HG03060 (cell line): ENCODE results near the gene TMEM62.
"Not testable (repeated sequence)": the region's sequence is repeated elsewhere in the genome, so short reads cannot be mapped to it uniquely, and the experiment has no call there.

ENCODE experiments used
- ATAC-seq: cut with Tn5 transposase; IDR thresholded peaks from one replicate; pipeline ENCODE4 v1.9.1; 2021; ENCODE audit warnings: low read depth, moderate number of reproducible peaks; ENCODE audit not compliant: unreplicated experiment

Gene TMEM62

DNA sequence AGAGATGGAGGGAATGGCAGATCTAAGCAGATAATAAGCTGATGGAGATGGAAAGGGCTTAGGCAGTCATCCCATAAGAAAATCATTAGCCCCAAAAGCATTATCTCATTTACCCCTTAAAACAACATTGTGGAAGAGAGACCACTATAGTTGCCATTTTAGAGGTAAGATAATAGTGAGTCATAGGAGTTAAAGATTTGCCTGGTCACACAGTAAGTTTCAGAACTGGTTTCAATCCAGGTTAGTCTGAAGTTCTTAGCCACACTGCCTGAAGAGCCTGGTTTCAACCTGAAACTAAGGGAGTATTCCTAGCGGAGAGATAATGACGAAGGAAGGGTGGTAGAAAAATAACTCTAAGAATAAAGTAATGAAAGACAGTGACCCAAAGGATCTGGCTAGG is 14.6 kb upstream of the TMEM62 start:
- no peak for ATAC-seq

DNA sequence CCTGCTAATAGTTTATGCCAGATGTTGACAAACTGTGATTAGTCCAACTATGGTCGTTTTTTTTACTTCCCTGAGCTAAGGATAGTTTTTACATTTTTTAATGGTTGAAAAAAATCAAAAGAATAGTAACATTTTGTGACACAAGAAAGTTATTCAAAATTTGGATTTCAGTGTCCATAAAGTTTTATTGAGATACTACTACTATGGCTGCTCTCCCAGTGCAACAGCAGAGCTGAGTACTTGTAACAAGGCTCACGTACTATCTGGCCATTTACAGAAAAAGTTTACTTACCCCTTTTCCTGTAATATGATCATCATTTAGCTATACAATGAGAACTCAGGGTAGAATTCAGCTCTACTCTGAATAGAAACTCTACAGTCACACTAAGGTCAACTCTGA is 11.5 kb upstream of the TMEM62 start:
- ATAC-seq, result no peak

- ATAC-seq, result no peak
These were observed 8.2 kb upstream of the TMEM62 start for GRCh38 chr15:43125100-43125661.

GRCh38 chr15:43126356-43126755 is 7.0 kb upstream of the TMEM62 start:
- ATAC-seq, result no peak

- ATAC-seq, result no peak
These were observed 5.6 kb upstream of the TMEM62 start for GRCh38 chr15:43127752-43128151.

- ATAC-seq, result not testable (repeated sequence)
These were observed 5.0 kb upstream of the TMEM62 start for GRCh38 chr15:43128174-43128979.

GRCh38 chr15:43128980-43129335 is 4.4 kb upstream of the TMEM62 start:
- no peak for ATAC-seq

DNA sequence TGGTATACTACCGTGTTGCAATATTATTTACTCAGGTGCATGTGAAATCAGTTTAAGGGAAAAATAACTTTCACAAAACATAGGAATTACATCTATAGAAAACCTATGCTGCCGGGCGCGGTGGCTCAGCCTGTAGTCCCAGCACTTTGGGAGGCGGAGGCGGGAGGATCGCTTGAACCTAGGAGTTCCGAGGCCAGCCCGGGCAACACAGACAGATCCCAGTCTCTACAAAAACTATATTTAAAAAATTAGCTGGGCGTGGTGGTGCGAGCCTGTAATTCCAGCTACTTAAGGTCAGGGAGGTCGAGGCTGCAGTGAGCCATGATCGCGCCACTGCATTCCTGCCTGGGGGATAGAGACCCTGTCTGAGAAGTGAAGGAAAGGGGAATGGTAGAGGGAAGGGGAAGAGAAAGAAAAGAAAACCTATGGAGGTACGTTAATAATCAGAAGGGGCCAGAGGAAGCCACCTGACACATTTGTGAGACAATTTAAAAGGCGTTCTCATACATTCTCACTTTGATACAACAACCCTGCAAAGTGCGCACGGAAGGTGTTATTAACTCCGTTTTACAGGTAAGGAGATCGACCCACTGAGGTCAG is 456 bp upstream of the TMEM62 start:
- ATAC-seq, result no peak

GRCh38 chr15:43134157-43134635 is 810 bp downstream of the TMEM62 start:
- ATAC-seq, result no peak

GRCh38 chr15:43135351-43135750 is 2.0 kb downstream of the TMEM62 start:
- no peak for ATAC-seq

DNA sequence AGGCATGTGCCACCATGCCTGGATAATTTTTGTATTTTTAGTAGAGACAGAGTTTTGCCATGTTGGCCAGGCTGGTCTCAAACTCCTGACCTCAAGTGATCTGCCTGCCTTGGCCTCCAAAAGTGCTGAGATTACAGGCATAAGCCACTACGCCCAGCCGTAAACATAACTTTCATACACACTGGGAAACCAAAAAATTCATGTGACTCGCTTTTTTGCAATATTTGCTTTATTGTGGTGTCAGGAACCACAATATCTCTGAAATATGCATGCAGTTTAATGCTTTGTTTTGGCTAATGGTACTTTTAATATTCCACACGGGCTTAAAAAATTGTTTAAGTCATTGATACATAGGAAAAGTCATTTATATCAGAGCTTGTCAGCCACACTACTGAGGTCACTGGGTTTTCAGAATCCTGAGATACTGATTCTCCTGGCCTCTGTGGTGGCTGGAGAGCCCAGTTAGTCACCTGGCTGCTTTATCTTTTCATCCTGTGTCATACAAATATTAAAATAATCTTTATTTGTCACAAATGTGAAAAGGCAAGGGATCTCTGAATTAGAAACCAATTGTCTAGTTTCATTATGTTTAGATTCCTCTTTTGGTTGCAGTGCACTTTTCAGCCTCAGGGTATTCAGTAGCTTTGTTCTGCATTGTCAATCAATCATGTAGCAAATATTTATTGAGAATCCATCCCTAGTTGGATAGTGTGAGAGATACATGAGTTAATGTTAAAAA is 10.0 kb downstream of the TMEM62 start:
- no peak for ATAC-seq

GRCh38 chr15:43144512-43144911 is 11.1 kb downstream of the TMEM62 start:
- no peak for ATAC-seq

- no peak for ATAC-seq
These were observed 12.8 kb downstream of the TMEM62 start for GRCh38 chr15:43146184-43146583.

DNA sequence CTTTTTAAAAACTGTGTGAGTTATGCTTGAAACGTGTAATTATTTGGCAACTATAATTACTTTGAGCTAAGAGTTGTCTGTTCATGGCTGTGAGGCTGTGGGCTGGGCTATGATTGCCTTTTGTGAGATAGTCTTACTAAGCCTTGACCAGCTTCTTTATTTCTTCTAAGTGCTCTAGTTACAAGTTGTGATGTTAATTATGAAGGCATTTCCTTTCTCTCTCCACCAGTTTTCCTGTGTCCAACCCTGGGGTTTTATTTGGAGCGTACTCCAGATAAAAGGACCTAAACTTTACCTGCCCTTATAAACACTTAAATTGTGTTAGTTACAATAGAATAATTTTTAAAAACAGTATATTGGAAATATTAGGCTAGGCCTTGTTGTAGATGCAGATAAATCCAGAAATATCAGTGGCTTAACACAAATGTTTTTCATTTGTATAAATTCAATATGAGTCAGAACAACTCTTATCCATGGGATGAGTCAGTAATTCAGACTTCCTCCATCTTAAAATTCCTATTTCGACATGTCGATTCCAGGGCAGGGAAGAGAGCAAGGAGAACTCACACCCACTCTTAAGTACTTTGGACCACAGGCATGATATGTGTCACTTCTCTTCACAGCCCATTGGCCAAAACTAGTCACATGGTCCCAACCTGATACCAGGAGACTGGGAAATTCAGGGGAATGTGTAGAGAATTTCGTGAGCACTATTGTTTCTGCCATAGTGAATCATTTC is 17.0 kb downstream of the TMEM62 start:
- ATAC-seq, result no peak

DNA sequence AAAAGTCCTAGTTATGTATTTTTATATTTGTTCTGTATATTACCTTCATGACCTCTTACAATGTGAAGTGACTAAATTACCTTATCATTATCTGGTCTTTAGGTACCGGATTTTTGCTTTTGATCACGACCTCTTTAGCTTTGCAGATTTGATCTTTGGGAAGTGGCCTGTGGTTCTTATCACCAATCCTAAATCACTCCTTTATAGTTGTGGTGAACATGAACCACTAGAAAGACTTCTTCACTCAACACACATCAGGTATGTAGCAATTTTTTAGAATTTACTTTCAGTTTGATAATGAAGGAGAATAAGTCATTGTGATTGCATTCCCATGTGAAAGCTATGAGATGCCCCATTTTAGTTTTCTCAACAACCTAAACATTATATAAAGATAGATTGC is 18.3 kb downstream of the TMEM62 start:
- no peak for ATAC-seq

GRCh38 chr15:43153269-43153668 is 19.9 kb downstream of the TMEM62 start:
- no peak for ATAC-seq

GRCh38 chr15:43165801-43166325 is 32.5 kb downstream of the TMEM62 start:
- ATAC-seq, result no peak

- not testable (repeated sequence) for ATAC-seq
These were observed 33.9 kb downstream of the TMEM62 start for GRCh38 chr15:43167261-43167660.

- no peak for ATAC-seq
These were observed 35.1 kb downstream of the TMEM62 start for GRCh38 chr15:43168192-43169107.
